NCI-H187 treated with DMSO at 0.1 percent for 48 hours (cell line): ENCODE data around the gene SMIM10L2A.
"Not testable (repeated sequence)": the region's sequence is repeated elsewhere in the genome, so short reads cannot be mapped to it uniquely, and the experiment has no call there.

Experiments
- DNase-seq: peaks from one replicate; lab custom pipeline; 2025; lab: John Stamatoyannopoulos, UW

The SMIM10L2A gene

DNA sequence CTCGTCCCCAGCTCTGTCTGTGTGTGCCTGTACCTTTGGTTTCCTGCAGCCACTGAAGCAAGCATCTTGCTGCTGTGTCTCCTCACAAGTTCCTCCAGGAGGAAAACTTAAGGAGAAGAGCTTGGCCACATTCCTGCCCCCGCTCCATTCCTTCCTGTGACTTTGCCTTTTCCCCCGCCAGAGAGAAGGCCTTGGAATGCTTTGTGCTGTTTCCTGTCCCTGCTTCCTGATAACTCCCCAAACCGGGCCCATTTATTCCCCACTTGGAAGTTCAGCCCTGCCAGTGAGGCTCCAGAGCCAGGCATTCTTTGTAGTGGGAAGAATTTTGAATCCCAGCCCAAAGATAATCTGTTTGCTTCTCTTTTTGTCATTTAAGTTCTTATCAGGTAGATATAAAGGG, 33.1 kb downstream of the SMIM10L2A start:
- no peak for DNase-seq

DNA sequence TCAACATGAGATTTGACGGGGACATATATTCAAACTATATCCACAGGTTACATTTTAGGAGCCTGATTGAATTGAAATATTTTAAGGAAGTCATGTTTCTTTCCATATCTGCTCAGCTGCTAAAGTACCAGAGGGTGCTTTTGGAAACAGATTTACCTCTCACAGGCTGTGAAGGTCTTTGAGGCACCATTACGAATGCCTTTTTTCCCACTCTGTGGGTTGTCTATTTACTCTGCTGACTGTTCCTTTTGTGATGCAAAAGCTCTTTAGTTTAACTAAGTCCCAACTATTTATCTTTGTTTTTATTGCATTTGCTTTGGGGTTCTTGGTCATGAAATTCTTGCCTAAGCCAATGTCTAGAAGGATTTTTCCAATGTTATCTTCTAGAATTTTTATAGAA, 40.0 kb downstream of the SMIM10L2A start:
- not testable (repeated sequence) for DNase-seq

DNA sequence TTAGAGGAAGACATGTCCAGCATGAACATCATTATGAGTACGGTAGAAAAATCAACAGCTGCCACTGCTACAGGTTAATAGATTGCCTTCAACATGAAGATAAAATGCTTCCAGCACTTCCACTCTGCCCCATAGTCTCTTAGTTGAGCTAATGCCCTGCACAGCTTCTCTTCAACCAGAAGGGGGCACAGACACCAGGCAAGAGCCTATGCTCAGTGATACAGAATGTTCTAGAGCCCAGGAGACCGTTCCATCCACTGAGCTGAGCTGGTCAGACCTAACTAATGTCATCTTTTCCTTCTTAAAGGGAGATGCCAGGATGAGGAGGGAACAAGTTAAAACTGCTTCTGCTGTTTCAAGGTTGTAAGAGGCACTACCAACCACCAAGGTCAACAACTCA, 42.2 kb downstream of the SMIM10L2A start:
- DNase-seq: no peak

DNA sequence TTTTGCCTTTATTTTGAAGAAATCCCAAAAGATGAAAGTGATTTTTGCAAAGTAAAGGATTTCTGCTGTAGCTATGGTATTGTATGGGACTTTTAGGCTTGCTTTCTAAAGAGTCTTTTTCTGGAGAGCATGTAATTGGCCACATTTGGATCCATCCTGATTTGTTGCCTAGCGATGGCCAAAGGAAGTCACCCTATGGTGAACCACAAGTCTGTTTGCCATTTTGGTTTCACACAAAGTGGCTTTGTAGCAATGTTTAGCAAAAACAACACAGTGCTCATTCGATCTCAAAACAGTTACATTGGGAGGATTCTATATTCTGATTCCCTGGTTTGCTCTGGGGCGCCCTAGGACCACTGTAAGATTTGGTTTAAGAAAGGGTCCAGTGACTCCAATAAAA, 54.6 kb downstream of the SMIM10L2A start:
- DNase-seq: no peak

DNA sequence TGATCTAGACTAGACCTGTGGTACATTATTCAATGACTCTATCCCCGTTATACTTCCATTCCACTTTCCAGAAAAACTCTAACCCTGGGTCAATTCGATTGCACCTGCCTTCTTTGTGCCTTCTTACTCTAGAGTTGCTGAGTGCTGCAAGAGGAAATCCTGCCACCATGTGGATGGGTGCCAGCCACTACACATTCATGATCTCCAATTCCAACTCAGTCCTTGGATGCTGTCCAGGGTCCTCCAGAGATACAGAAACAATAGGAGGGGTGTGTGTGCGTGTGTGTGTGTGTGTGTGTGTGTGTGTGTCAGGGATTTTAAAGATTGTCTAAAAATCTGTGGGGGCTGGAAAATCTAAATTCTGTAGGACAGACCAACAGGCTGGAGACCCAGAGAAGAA, 55.8 kb downstream of the SMIM10L2A start:
- DNase-seq: no peak
